ENCODE data around the gene HPF1. TPM values are rescaled to one million over a fixed set of nuclear protein-coding genes. Genes with fewer than 3 reads are reported as not detected.

Gene HPF1
- total and polyA plus RNA-seq, 4 donors = 8.7 to 15.7 (median 13.0) TPM

DNA sequence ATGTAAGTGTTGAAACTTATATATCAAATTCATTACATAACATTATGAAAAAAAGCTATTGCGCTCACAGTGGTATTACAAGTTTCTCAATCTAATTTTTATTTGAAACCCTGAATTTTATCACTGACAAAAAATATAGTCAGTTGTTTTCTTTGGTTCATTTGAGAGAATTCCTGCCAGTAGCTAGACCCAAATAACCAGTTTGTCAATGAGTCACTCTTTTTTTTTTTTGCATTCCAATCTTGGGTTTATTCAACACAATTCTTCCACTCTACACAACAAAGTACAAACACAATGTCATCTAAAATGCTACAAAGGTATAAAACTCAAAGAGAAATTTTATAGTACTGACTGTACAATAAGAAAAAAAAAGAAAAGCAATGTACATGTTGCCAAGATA, 13.1 kb downstream of the HPF1 start:
- Histone ChIP-seq H3K4me1 (ENCODE audit: control insufficient read depth in 4 of 4, insufficient read depth in 4 of 4, low read length in 3 of 4) (no peaks in the 10 kb centered on the region), H3K27ac (ENCODE audit: low read depth in 1 of 2, low read length in 2 of 2) (no peak overlapping the region), H3K4me3 (ENCODE audit: low read depth in 1 of 3, low read length in 3 of 3) (no peak overlapping the region), H3K9ac (ENCODE audit: low read depth in 1 of 2, low read length in 2 of 2) (no peak overlapping the region), H3K36me3 (ENCODE audit: control insufficient read depth in 4 of 4, insufficient read depth in 3 of 4, low read depth in 1 of 4, low read length in 3 of 4) (peaks cover 2 to 12% (median 9%) of the 10 kb centered on the region in 4 donors), H3K9me3 (ENCODE audit: control insufficient read depth in 4 of 4, low read length in 3 of 4) (no peaks in the 10 kb centered on the region), H3K27me3 (ENCODE audit: control insufficient read depth in 4 of 4, insufficient read depth in 4 of 4, low read length in 3 of 4) (no peaks in the 10 kb centered on the region)
- no peak for DNase-seq (ENCODE audit: low spot score)
- WGBS = 100% methylated on average over 1 of the region's 1 CpG
- no peak for TF ChIP-seq JUND (IDR thresholded peaks at IDR 0.05)
- no peak for TF ChIP-seq YY1 (IDR thresholded peaks at IDR 0.05)
- TF ChIP-seq, protein P1, sequence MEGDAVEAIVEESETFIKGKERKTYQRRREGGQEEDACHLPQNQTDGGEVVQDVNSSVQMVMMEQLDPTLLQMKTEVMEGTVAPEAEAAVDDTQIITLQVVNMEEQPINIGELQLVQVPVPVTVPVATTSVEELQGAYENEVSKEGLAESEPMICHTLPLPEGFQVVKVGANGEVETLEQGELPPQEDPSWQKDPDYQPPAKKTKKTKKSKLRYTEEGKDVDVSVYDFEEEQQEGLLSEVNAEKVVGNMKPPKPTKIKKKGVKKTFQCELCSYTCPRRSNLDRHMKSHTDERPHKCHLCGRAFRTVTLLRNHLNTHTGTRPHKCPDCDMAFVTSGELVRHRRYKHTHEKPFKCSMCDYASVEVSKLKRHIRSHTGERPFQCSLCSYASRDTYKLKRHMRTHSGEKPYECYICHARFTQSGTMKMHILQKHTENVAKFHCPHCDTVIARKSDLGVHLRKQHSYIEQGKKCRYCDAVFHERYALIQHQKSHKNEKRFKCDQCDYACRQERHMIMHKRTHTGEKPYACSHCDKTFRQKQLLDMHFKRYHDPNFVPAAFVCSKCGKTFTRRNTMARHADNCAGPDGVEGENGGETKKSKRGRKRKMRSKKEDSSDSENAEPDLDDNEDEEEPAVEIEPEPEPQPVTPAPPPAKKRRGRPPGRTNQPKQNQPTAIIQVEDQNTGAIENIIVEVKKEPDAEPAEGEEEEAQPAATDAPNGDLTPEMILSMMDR (IDR thresholded peaks at IDR 0.05; ENCODE audit: low read depth, low read length, missing input control) = no peak
- TF ChIP-seq FOXA2 (IDR thresholded peaks at IDR 0.05) = no peak
- TF ChIP-seq, protein P2, sequence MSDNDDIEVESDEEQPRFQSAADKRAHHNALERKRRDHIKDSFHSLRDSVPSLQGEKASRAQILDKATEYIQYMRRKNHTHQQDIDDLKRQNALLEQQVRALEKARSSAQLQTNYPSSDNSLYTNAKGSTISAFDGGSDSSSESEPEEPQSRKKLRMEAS (IDR thresholded peaks at IDR 0.05) = no peak
- no peak for TF ChIP-seq HNF4A (conservative IDR thresholded peaks at IDR 0.05)
- no peak for TF ChIP-seq NR2F2 (IDR thresholded peaks at IDR 0.05)
- TF ChIP-seq, protein P3, sequence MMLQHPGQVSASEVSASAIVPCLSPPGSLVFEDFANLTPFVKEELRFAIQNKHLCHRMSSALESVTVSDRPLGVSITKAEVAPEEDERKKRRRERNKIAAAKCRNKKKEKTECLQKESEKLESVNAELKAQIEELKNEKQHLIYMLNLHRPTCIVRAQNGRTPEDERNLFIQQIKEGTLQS (IDR thresholded peaks at IDR 0.05) = no peak
- TF ChIP-seq SP1 (IDR thresholded peaks at IDR 0.05) = no peak
- no peak for TF ChIP-seq TAF1 (conservative IDR thresholded peaks at IDR 0.05)
- TF ChIP-seq HNF4G (IDR thresholded peaks at IDR 0.05) = no peak
- TF ChIP-seq, protein P4, sequence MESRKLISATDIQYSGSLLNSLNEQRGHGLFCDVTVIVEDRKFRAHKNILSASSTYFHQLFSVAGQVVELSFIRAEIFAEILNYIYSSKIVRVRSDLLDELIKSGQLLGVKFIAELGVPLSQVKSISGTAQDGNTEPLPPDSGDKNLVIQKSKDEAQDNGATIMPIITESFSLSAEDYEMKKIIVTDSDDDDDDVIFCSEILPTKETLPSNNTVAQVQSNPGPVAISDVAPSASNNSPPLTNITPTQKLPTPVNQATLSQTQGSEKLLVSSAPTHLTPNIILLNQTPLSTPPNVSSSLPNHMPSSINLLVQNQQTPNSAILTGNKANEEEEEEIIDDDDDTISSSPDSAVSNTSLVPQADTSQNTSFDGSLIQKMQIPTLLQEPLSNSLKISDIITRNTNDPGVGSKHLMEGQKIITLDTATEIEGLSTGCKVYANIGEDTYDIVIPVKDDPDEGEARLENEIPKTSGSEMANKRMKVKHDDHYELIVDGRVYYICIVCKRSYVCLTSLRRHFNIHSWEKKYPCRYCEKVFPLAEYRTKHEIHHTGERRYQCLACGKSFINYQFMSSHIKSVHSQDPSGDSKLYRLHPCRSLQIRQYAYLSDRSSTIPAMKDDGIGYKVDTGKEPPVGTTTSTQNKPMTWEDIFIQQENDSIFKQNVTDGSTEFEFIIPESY (IDR thresholded peaks at IDR 0.05) = no peak
- no peak for TF ChIP-seq RXRA (IDR thresholded peaks at IDR 0.05)
- TF ChIP-seq GABPA (IDR thresholded peaks at IDR 0.05 in 1 of 2, conservative IDR thresholded peaks at IDR 0.05 in 1 of 2) = no peak
- no peak for TF ChIP-seq EGR1 (IDR thresholded peaks at IDR 0.05; ENCODE audit: low read depth in 2 of 2)
- no peak for TF ChIP-seq FOXA1 (IDR thresholded peaks at IDR 0.05)
- TF ChIP-seq, protein P5, sequence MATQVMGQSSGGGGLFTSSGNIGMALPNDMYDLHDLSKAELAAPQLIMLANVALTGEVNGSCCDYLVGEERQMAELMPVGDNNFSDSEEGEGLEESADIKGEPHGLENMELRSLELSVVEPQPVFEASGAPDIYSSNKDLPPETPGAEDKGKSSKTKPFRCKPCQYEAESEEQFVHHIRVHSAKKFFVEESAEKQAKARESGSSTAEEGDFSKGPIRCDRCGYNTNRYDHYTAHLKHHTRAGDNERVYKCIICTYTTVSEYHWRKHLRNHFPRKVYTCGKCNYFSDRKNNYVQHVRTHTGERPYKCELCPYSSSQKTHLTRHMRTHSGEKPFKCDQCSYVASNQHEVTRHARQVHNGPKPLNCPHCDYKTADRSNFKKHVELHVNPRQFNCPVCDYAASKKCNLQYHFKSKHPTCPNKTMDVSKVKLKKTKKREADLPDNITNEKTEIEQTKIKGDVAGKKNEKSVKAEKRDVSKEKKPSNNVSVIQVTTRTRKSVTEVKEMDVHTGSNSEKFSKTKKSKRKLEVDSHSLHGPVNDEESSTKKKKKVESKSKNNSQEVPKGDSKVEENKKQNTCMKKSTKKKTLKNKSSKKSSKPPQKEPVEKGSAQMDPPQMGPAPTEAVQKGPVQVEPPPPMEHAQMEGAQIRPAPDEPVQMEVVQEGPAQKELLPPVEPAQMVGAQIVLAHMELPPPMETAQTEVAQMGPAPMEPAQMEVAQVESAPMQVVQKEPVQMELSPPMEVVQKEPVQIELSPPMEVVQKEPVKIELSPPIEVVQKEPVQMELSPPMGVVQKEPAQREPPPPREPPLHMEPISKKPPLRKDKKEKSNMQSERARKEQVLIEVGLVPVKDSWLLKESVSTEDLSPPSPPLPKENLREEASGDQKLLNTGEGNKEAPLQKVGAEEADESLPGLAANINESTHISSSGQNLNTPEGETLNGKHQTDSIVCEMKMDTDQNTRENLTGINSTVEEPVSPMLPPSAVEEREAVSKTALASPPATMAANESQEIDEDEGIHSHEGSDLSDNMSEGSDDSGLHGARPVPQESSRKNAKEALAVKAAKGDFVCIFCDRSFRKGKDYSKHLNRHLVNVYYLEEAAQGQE (IDR thresholded peaks at IDR 0.05) = no peak
- TF ChIP-seq RAD21 (IDR thresholded peaks at IDR 0.05) = no peak

Measured in liver (tissue), 9 donors.